Suprapubic skin (tissue), 4 donors: Measurements from ENCODE around the gene FAM234A.
"Not testable (repeated sequence)": the region's sequence is repeated elsewhere in the genome, so short reads cannot be mapped to it uniquely, and the experiment has no call there.

Source experiments
- EP300 ChIP-seq: sonication (generic); formaldehyde crosslinking; IDR thresholded peaks from one replicate; pipeline ENCODE4 v1.6.1; 2017; ENCODE audit warnings: antibody characterized with exemption
- POLR2A ChIP-seq, 2 donors: fragments of 450-650 bp; IDR thresholded peaks; one replicate each; pipeline ENCODE4 v1.6.1; 2017; ENCODE audit warnings: antibody characterized with exemption in 2 of 2, mild to moderate bottlenecking in 2 of 2, moderate library complexity in 2 of 2
- POLR2AphosphoS5 ChIP-seq, 3 donors: sonication (generic); formaldehyde crosslinking; IDR thresholded peaks; one replicate each; pipeline ENCODE4 v1.6.1; 2017; ENCODE audit warnings: antibody characterized with exemption in 3 of 3
- TF ChIP-seq, protein P1 (sequence below), 2 donors: fragments of 200-600 bp in 1 of 2; fragments of 450-650 bp in 1 of 2; sonication (generic) in 1 of 2; IDR thresholded peaks; one replicate each; pipeline ENCODE4 v1.5.1; 2016 to 2019; ENCODE audit warnings: antibody characterized with exemption in 2 of 2, mild to moderate bottlenecking in 1 of 2, moderate library complexity in 1 of 2

GRCh38 chr16:258091-258490 lies 23.5 kb downstream of the FAM234A start:
- TF ChIP-seq POLR2AphosphoS5 (IDR thresholded peaks at IDR 0.05); POLR2A (IDR thresholded peaks at IDR 0.05); EP300: not testable (repeated sequence)
- TF ChIP-seq, protein P1, sequence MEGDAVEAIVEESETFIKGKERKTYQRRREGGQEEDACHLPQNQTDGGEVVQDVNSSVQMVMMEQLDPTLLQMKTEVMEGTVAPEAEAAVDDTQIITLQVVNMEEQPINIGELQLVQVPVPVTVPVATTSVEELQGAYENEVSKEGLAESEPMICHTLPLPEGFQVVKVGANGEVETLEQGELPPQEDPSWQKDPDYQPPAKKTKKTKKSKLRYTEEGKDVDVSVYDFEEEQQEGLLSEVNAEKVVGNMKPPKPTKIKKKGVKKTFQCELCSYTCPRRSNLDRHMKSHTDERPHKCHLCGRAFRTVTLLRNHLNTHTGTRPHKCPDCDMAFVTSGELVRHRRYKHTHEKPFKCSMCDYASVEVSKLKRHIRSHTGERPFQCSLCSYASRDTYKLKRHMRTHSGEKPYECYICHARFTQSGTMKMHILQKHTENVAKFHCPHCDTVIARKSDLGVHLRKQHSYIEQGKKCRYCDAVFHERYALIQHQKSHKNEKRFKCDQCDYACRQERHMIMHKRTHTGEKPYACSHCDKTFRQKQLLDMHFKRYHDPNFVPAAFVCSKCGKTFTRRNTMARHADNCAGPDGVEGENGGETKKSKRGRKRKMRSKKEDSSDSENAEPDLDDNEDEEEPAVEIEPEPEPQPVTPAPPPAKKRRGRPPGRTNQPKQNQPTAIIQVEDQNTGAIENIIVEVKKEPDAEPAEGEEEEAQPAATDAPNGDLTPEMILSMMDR (IDR thresholded peaks at IDR 0.05): not testable (repeated sequence)
